Psoas muscle (tissue), 8 donors: ENCODE results near the gene PGA5. TPM values are rescaled to one million over a fixed set of nuclear protein-coding genes. Genes with fewer than 3 reads are reported as not detected.
A peak's percentile ranks its signal among the peaks of the same experiment; 100 is the strongest.

Experiments used
- ATAC-seq, 4 donors: fragments of 200-7000 bp; cut with Tn5 transposase; one replicate each; pipeline ENCODE4 v1.9.1; 2020; ENCODE audit warnings: moderate library complexity in 3 of 4, mild to moderate bottlenecking in 2 of 4
- DNase-seq, 2 donors: peaks; one replicate each; pipeline ENCODE4 v3.0.0-alpha.2; 2020
- H3K27ac ChIP-seq: fragments of 200-600 bp; one replicate; pipeline ENCODE4 v1.8.0; 2022
- H3K27me3 ChIP-seq, 3 donors: fragments of 200-600 bp in 1 of 3; one replicate each; pipeline versions ENCODE4 v1.6.1 to v1.8.0; 2013 to 2022; ENCODE audit warnings: low read length in 2 of 3, mild to moderate bottlenecking in 2 of 3, moderate library complexity in 1 of 3; ENCODE audit not compliant: insufficient read depth in 3 of 3
- H3K36me3 ChIP-seq, 2 donors: fragments of 200-600 bp in 1 of 2; one replicate each; pipeline versions ENCODE4 v1.6.1 to v1.8.0; 2013 to 2022; ENCODE audit warnings: low read depth in 1 of 2, mild to moderate bottlenecking in 1 of 2, moderate library complexity in 1 of 2; ENCODE audit not compliant: insufficient read depth in 1 of 2
- H3K4me1 ChIP-seq: fragments of 200-600 bp; one replicate; pipeline ENCODE4 v1.8.0; 2022
- H3K4me3 ChIP-seq: fragments of 200-600 bp; one replicate; pipeline ENCODE4 v1.8.0; 2022; ENCODE audit warnings: mild to moderate bottlenecking
- H3K9me3 ChIP-seq: fragments of 200-600 bp; one replicate; pipeline ENCODE4 v1.8.0; 2022
- CTCF ChIP-seq: fragments of 200-600 bp; IDR thresholded peaks from one replicate; pipeline ENCODE4 v1.8.0; 2022; ENCODE audit warnings: antibody characterized with exemption
- WGBS, 3 donors: extraction: QIAGEN DNeasy Blood & Tissue Kit; methylation state at CpG; one replicate each; pipeline versions ENCODE4 v1.1.6 to v1.1.7; 2013; 5-methylcytosine and 5-hydroxymethylcytosine counted together
- intact Hi-C, 2 donors: fragments of 100-400 bp; cut with DNase I; formaldehyde crosslinking; loops; one replicate each; pipeline versions ENCODE4 v1.11.0 to v1.14.2; 2022
- polyA plus RNA-seq, 3 donors: library from polyadenylated mRNA; stranded (reverse); fragments of 200-250 nt; gene quantifications; one replicate each; pipeline ENCODE4 v1.2.3, GENCODE V29; 2013
- total RNA-seq, 4 donors: library from RNA; stranded (reverse); fragmentation: NEBNext Ultra II Directional in 2 of 4; extraction: Animal tissue kit (Norgen Biotek cat#: 25700) in 2 of 4; gene quantifications; one replicate each; pipeline versions ENCODE4 v1.2.1 to v1.2.4, GENCODE V29; 2021 to 2023
- donor health status: healthy with polysubstance abuse.
- donor health status: DM: no; HTN: no; CAD: no; lungs with moderate emphysema.
- donor health status: Bipolar disorder and iron deficiency.
- donor health status: healthy.
- donor health status: DM: yes; HTN: yes; CAD: no.
- donor health status: DM: no; HTN: no; CAD: no.
- donor health status: DM: no; HTN: no; CAD: no.
- donor health status: DM: yes; HTN: yes; CAD: no.

Gene PGA5
- total and polyA plus RNA-seq, 7 donors: 0.17 to 0.44 (median 0.30) TPM; not detected in 3

- Histone ChIP-seq H3K27me3 (no peaks in the 10 kb centered on the region), H3K36me3 (no peaks in the 10 kb centered on the region), H3K4me3 (no peak overlapping the region), H3K27ac (no peak overlapping the region), H3K9me3 (no peaks in the 10 kb centered on the region), H3K4me1 (no peaks in the 10 kb centered on the region)
- peak; percentile 56 to 73 (median 68) for ATAC-seq
- intact Hi-C loops: loop anchor here in 1 of 2 donors (10.0 kb wide), 1 partner anchor 60 kb away; no protein-coding TSS in a partner anchor
- peak; percentile 66 for TF ChIP-seq CTCF
- DNase-seq: peak; percentile 45 to 71
- 64 to 67% (median 66%) methylated on average over 12 of the region's 12 CpGs for WGBS, 3 donors
Measured at GRCh38 chr11:61254403-61255025, 13.5 kb downstream of the PGA5 start.

- ATAC-seq (no peak), DNase-seq (no peak)
- intact Hi-C loops: loop anchor here in 1 of 2 donors (10.0 kb wide), 1 partner anchor 62 kb away; no protein-coding TSS in a partner anchor
- H3K4me3 ChIP-seq: no peak overlapping the region
- WGBS, 3 donors: 92 to 94% (median 92%) methylated on average over 18 of the region's 18 CpGs
- no peaks in the 10 kb centered on the region for H3K27me3 ChIP-seq
- no peak overlapping the region for H3K27ac ChIP-seq
- no peaks in the 10 kb centered on the region for H3K9me3 ChIP-seq
- no peaks in the 10 kb centered on the region for H3K4me1 ChIP-seq
- no peak for TF ChIP-seq CTCF
- no peaks in the 10 kb centered on the region for H3K36me3 ChIP-seq
Measured at GRCh38 chr11:61256710-61257482, 15.9 kb downstream of the PGA5 start.

GRCh38 chr11:61258546-61258945 lies 17.6 kb downstream of the PGA5 start:
- 86 to 92% (median 90%) methylated on average over 9 of the region's 9 CpGs for whole genome bisulfite sequencing, 3 donors
- no peak for DNase-seq
- no peak for TF ChIP-seq CTCF

GRCh38 chr11:61259363-61259762 lies 18.4 kb downstream of the PGA5 start:
- Histone ChIP-seq H3K27ac (no peak overlapping the region), H3K4me3 (no peak overlapping the region), H3K4me1 (no peaks in the 10 kb centered on the region), H3K36me3 (peaks cover 0 to 2% of the 10 kb centered on the region in 2 donors), H3K9me3 (no peaks in the 10 kb centered on the region), H3K27me3 (no peaks in the 10 kb centered on the region)
- TF ChIP-seq CTCF: no peak
- intact Hi-C loops: loop anchor here in 1 of 2 donors (10.0 kb wide), 1 partner anchor 65 kb away; no protein-coding TSS in a partner anchor
- ATAC-seq: no peak
- WGBS, 3 donors: 95 to 96% (median 96%) methylated on average over 6 of the region's 6 CpGs
- DNase-seq: no peak

More at GRCh38 chr11:61258546-61258945, 17.6 kb downstream of the PGA5 start:
- Histone ChIP-seq H3K9me3 (no peaks in the 10 kb centered on the region), H3K4me1 (no peaks in the 10 kb centered on the region), H3K27ac (no peak overlapping the region), H3K4me3 (no peak overlapping the region), H3K36me3 (peaks cover 0 to under 1% of the 10 kb centered on the region in 2 donors), H3K27me3 (no peaks in the 10 kb centered on the region)
- no peak for ATAC-seq
- intact Hi-C loops: loop anchor here in 1 of 2 donors (10.0 kb wide), 1 partner anchor 64 kb away; no protein-coding TSS in a partner anchor
